HUES6 (cell line): ENCODE results near the gene FCHSD1.

ENCODE experiments used
- H3K27ac ChIP-seq: 2 replicates; pipeline ENCODE4 v1.7.0; 2013; ENCODE audit warnings: low read depth, mild to moderate bottlenecking, low read length, inconsistent platforms
- H3K27me3 ChIP-seq: 2 replicates; pipeline ENCODE4 v1.6.1; 2013; ENCODE audit warnings: low read length; ENCODE audit not compliant: control insufficient read depth, insufficient read depth
- H3K36me3 ChIP-seq: 2 replicates; pipeline ENCODE4 v1.6.1; 2013; ENCODE audit warnings: low read length; ENCODE audit not compliant: control insufficient read depth, insufficient read depth
- H3K4me1 ChIP-seq: 2 replicates; pipeline ENCODE4 v1.6.1; 2013; ENCODE audit warnings: low read length; ENCODE audit not compliant: control insufficient read depth, insufficient read depth
- H3K4me3 ChIP-seq: 2 replicates; pipeline ENCODE4 v1.5.1; 2013; ENCODE audit warnings: low read depth, low read length
- H3K9ac ChIP-seq: one replicate; pipeline ENCODE4 v1.6.1; 2013; ENCODE audit warnings: mild to moderate bottlenecking, low read length
- H3K9me3 ChIP-seq: 2 replicates; pipeline ENCODE4 v1.6.1; 2013; ENCODE audit warnings: low read depth, low read length; ENCODE audit not compliant: control insufficient read depth, insufficient read depth

Gene FCHSD1

DNA sequence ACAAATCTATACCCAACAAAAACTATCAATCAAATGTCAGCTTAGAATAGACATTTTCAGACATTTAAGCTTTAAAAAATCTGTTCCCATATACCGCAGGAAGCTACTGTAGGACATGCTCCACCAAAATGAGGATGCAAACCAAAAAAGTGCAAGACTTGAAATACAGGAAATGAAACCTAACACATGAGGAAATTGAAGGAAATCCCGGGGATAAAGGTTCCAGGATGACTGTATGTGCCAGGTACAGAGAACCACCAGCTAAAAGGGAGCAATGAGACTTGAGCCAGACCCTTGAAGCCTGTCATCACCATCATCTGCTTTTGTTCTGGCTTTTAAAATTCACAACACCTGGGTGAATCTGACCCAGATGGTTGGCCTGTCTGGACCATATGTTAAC lies 53.8 kb downstream of the FCHSD1 start:
- H3K4me3 ChIP-seq, result no peak overlapping the region

GRCh38 chr5:141596867-141597266 lies 54.4 kb downstream of the FCHSD1 start:
- H3K27ac ChIP-seq, result no peak overlapping the region
- H3K9ac ChIP-seq, result no peak overlapping the region
- no peak overlapping the region for H3K4me3 ChIP-seq
- no peaks in the 10 kb centered on the region for H3K9me3 ChIP-seq
- H3K27me3 ChIP-seq, result no peaks in the 10 kb centered on the region
- H3K36me3 ChIP-seq, result peaks cover 4% of the 10 kb centered on the region; the same call in 1 of the 2 replicates
- no peaks in the 10 kb centered on the region for H3K4me1 ChIP-seq

More for the DNA sequence above, 53.8 kb downstream of the FCHSD1 start:
- no peak overlapping the region for H3K9ac ChIP-seq
- H3K4me1 ChIP-seq, result no peaks in the 10 kb centered on the region
- no peak overlapping the region for H3K27ac ChIP-seq
- peaks cover 4% of the 10 kb centered on the region; the same call in 1 of the 2 replicates for H3K36me3 ChIP-seq
- no peaks in the 10 kb centered on the region for H3K27me3 ChIP-seq
- no peaks in the 10 kb centered on the region for H3K9me3 ChIP-seq

- Histone ChIP-seq H3K36me3 (peaks cover 32% of the 10 kb centered on the region), H3K27me3 (no peaks in the 10 kb centered on the region), H3K27ac (no peak overlapping the region), H3K9ac (no peak overlapping the region), H3K4me3 (no peak overlapping the region), H3K9me3 (no peaks in the 10 kb centered on the region), H3K4me1 (no peaks in the 10 kb centered on the region)
Observed at GRCh38 chr5:141590127-141590526, 61.1 kb downstream of the FCHSD1 start.
